Hepatic stellate cell (primary cell): ENCODE results near the gene RABEP2.
"Not testable (repeated sequence)": the region's sequence is repeated elsewhere in the genome, so short reads cannot be mapped to it uniquely, and the experiment has no call there.

ENCODE experiments used
- DNase-seq: peaks from one replicate; pipeline ENCODE4 v3.0.0; 2011; ENCODE audit warnings: low spot score

RABEP2 gene

DNA sequence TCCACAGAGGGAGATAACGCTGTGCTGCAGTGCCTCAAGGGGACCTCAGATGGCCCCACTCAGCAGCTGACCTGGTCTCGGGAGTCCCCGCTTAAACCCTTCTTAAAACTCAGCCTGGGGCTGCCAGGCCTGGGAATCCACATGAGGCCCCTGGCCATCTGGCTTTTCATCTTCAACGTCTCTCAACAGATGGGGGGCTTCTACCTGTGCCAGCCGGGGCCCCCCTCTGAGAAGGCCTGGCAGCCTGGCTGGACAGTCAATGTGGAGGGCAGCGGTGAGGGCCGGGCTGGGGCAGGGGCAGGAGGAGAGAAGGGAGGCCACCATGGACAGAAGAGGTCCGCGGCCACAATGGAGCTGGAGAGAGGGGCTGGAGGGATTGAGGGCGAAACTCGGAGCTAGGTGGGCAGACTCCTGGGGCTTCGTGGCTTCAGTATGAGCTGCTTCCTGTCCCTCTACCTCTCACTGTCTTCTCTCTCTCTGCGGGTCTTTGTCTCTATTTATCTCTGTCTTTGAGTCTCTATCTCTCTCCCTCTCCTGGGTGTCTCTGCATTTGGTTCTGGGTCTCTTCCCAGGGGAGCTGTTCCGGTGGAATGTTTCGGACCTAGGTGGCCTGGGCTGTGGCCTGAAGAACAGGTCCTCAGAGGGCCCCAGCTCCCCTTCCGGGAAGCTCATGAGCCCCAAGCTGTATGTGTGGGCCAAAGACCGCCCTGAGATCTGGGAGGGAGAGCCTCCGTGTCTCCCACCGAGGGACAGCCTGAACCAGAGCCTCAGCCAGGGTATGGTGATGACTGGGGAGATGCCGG, 7.5 kb upstream of the RABEP2 start:
- DNase-seq: no peak

DNA sequence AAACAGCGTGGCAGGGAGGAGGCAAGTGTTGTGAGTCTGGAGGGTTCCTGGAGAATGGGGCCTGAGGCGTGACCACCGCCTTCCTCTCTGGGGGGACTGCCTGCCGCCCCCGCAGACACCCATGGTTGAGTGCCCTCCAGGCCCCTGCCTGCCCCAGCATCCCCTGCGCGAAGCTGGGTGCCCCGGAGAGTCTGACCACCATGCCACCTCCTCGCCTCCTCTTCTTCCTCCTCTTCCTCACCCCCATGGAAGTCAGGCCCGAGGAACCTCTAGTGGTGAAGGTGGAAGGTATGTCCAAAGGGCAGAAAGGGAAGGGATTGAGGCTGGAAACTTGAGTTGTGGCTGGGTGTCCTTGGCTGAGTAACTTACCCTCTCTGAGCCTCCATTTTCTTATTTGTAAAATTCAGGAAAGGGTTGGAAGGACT, 6.8 kb upstream of the RABEP2 start, which contains the start of gene CD19:
Gene CD19 (plus strand): TSS at position 171 of the 425 bp plus-strand sequence. CDS start 30 bp downstream, at position 201.
- no peak for DNase-seq

DNA sequence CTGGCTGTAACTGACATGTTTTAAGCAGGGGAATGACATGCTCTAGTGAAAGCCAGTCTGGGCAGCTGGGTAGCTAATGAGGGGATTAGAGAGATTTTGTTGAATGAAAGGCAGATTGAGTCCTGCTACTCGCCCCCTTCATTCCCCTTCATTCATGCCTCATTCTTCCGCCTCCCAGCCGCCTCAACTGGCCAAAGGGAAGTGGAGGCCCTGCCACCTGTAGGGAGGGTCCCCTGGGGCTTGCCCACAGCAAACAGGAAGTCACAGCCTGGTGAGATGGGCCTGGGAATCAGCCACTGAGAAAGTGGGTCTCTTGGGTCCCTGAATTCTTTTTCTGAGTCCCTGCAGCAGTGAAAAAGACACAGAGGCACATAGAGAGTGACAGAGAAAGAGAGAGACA, 5.6 kb upstream of the RABEP2 start:
- DNase-seq: no peak

DNA sequence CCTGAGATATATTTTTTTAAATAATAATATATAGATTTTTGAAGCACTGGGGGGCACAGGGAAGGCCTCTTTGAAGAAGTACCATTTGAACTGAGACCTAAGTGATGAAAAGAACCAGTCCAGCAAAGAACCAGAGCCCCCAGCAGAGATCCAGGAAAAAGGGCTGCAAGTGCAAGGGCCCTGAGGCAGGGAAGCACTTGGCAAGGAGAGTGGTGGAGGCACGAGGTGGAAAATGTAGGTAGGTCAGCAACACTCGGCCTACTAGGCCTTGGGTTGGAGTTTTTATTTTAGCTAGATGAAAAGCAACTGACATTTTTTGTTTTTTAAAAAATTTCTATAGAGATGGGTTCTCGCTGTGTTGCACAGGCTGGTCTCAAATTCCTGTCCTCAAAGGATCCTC, 5.2 kb upstream of the RABEP2 start:
- DNase-seq: no peak

DNA sequence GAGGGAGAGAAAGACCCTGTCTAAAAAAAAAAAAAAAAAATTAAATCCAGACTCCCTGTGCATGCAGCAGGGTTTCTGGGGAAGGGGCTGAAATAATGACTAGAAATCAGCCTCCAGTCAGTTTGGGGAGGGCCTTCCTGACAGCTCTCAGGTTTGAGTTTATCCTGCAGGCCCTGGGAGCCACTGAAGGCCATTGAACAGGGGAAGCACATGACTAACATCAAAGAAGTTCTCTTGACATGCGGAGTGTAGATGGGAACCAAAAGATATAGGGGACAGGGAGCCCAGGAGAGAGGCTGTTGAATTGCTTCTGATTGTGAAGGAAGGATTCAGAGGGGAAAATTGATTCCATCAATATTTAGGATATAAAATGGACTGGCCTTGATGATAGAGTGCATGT, 2.8 kb upstream of the RABEP2 start:
- no peak for DNase-seq

DNA sequence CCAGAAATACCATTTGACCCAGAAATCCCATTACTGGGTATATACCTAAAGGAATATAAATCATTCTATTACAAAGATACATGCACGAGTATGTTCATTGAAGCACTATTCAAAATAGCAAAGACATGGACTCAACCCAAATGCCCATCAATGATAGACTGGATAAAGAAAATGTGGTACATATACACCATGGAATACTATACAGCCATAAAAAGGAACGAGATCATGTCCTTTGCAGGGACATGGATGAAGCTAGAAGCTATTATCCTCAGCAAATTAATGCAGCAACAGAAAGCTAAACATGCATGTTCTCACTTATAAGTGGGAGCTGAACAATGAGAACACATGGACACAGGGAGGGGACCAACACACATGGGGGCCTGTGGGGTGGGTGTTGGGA, 1.2 kb upstream of the RABEP2 start:
- DNase-seq: not testable (repeated sequence)

DNA sequence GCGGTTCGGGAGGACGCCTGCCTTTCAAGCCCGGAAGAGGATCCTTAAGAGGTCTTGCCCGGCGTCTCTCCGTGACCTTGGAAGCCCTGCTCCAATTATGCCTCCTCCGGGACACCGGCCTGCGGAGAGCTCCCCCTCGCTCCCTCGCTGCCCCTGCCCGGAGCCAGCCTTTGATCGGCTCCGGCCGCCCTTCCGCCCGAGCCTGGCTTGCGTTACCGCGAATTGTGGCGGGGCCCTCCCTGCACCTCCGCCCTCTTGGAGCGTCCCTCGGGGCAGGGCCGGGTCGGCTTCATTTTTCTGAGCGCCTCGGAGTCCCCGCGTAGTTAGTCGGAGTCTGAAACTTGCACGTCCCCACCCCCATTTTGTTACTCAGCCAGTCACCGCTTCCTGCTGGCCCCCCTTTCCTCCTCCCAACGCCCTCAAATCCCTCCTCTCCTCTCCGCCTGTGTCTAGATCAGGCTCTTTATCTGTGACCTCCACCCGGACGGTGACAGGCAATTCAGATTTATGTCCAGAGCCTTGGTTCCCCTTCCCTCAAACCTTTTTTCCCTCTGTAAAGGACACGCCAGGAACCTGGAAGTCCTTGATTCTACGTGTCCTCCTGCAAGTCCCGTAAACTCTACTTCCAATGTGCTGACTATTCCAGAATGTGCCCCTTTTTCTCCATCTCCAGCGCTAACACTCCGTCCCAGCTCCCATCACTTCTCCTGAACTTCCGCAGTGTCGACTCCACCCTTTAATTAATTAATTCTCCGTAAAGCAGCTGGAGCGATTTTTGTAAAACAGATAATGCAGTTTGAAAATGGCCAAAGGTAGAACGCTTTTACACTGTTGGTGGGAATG, 569 bp upstream of the RABEP2 start:
- DNase-seq: peak; percentile 74

DNA sequence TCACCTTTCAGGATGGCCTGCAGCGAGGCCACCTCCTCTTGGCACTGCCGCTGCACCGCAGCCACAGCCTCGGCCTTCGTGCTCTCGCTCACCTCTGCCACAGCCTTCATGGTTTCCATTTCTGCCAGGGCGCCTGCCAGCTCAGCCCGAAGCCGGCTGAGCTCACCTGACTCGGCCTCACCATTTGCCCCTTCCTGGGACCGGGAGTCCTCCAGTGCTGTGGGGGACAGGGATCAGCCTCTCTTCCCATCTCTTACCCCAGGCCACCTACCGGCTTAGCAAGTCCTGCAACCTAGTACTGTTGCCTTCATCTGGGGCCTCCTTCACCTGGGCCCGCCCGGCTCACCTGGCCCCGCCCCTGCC, 658 bp downstream of the RABEP2 start:
- DNase-seq: no peak

DNA sequence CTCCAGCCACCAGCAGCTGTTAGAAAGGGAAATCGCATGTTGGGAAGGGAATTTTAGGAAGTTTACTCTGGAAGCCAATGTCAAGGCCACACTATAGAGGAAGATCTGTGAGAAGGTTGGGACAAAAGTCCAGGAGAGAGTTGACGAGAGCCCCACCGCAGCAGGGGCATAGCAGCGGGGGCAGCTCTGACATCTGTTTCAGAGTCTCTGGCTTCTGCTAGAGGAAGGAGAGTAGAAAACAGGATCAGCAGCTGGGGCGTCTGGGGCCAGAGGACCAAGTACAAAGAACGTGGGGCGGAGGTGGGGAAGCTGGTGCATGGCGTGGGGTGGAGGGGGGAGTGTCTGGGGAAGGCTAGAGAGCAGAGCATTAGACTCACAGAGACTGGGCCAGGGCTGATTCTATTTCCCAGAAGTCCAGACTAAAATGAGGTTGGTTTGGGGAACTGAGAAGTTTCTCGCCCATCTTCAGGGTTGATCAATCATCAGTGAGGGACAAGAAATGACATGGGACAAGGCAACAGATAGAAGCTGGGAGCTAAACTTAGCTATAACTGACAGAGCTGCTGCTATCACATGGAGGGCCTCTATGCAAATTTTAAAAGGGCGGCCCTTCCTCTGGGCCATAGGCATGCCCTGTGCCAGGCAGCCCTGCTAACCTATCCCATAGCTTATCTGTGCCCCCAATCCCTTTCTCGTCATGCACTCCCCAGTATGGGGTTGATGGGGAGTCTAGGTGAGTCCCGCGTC, 1.2 kb downstream of the RABEP2 start:
- no peak for DNase-seq

DNA sequence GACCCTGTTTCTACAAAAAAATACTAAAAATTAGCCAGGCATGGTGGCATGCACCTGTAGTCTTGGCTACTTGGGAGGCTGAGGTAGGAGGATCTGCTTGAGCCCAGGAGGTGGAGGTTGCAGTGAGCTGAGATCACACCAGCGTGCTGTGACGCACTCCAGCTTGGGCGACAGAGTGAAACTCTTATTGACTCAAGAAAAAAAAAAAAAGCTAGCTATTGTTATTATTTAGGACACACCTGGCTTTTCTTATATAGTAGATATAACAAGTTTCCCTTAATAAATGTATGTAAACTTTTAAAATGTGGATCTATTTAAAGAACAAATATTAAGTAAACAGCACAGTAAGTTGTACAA, 1.8 kb downstream of the RABEP2 start:
- no peak for DNase-seq

DNA sequence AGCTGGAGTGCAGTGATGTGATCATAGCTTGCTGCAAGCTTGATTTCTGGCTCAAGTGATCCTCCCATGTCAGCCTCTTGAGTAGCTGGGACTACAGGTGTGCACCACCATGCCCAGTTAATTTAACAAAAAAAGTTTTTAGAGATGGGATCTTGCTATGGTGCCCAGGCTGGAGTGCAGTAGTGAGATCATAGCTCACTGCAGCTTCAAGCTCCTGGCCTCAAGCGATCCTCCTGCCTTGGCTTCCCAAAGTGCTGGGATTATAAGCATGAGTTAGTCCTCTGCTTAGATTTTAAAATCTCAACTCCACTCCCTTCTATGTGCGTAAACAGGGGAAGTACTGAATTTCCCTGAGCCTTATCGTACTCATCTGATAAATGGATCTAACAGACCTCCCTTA, 6.3 kb downstream of the RABEP2 start:
- no peak for DNase-seq

DNA sequence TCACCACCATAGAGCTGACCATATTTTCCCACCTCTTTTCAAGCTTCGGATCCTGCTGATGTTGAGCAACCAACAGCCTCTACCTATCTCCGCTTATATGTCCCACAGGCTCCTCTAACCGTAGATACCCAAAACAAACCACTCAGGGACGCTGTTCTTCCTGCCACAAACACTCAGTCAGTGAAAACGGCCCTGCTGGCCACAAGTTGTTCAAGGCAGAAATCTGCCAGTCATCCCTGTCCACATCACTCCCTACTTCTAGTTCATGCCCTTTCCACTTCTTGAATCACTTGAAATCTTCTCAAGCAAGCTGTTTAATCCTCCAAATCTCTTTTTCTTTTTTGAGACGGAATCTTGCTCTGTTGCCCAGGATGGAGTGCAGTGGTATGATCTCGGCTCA, 7.9 kb downstream of the RABEP2 start:
- DNase-seq: no peak

DNA sequence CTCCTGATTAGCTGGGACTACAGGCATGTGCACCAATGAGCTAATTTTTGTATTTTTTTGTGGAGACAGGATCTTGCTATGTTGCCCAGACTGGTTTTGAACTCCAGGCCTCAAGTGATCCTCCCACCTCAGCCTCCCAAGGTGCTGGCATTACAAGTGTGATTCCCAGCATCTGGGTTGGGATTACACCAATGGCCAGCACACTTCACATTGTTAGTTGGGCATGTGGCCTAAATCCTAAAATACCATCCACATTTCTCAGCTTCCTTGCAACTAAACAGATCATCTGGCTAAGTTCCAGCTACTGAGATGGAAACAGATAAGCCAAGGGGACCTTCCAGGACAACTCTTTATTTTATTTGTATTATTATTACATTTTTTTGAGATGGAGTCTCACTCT, 9.9 kb downstream of the RABEP2 start:
- peak; percentile 66 for DNase-seq

DNA sequence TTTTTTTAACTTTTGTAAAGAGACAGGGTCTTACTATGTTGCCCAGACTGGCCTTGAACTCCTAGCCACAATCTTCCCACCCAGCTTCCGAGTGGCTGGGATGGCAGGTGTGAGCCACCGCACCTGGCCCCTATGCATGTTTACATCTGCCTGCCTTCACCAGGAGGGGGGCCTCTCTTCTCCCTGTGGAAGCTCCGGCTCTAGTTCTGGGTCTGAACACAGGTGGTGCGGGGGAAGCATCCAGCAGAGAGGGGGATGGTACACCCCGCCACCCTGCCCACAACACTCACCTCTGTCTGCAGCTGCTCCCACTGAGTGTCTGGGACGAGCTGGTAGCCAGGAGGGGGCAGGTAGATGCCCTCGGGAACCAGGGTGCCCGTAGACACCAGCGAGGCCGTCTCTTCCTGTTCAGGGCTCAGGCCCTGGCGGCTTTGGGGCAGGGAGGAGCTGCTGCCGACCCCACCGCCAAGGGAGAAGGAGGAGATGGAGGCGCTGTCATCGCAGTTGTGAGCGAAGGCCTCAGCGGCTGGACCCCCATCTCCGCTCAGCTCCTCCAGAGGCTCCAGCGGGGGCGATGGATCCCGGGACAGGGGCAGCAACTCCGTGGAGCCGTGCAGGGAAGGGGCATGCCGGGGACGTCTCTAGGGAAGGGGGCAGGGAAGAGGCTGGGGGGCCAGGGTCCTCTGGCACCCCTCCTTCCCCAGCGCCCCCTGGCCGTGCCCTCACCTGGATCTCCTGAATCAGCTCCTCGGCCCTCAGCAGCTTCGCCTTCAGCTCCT, 10.9 kb downstream of the RABEP2 start:
- no peak for DNase-seq

DNA sequence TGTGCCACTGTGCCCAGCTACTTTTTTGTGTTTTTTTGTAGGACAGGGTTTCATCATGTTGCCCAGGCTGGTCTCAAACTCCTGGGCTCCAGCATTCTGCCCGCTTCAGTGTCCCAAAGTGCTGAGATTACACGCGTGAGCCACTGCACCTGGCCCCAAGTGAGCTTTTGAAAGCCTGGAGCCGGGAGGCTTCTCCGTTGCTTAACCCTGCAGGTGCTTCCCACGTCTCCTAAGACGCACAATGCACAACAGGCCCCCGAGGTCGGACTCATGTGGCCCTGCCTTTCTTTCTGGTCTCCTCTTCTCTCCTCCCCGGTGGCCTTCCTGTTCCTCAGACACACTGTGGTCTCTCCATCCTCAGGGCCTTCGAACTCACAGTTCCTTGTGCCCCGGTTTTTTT, 12.5 kb downstream of the RABEP2 start:
- no peak for DNase-seq

DNA sequence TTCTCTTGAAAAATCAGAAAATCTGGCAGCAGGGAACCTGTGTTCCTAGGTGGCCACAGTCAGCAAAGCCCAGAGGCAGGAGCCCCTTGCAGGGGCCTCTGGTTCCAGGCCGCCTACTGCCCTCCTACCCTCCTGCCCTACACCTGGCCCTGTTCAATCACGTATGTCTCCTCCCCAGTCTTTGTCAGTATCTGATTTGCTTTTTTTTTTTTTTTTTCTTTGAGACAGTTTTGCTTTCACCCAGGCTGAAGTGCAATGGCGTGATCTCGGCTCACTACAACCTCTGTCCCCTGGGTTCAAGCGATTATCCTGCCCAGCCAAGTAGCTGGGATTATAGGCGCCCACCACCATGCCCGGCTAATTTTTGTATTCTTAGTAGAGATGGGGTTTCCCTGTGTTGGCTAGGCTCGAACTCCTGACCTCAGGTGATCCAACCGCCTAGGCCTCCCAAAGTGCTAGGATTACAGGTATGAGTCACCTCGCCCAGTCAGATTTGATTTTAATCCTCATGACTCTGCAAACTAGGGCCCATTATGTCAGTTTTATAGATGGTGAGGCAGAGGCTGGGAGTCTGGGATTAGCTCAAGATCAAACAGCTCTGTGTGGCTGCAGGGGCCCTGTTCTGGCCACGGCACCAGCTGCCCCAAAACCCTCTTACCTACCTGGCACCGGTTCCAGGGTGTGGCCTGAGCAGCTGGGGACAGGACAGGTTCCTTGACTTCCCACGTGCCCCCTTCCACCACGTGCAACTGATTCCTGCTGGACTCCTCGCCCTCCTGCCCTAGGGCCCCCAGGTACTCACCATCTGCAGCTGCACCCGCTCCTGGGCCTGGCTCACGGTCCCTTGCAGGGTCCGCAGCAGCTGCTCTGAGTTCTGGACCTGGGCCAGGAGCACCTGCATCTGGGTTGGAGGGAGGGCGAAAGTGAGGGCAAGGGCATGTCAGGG, 14.7 kb downstream of the RABEP2 start:
- no peak for DNase-seq

DNA sequence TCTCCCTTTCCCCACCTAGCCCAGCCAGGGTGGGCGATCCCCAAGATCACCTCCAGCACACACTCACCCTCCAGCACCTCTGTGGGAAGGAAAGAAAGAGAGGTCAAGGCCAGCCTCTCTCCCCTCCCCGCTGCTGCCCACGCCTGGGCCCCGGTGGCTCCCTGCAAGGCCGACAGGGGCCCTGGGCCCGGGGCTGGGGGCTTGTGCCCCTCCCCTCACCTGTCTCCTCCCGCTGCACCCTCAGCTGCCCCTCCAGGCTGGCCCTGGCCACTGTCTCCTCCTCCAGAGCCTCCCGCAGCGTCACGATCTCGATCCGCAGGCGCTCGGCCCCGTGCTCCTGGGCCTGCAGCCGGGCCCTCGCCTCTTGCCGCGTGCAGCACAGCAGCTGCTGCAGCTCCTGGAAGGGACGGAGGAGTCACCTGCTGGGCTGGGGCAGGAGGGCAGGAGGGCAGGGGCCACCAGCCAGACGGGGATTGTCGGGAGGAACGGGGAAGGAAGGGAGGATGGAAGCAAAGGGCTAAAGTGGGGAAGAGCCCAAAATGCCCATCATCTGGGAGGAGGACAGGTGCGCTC, 19.2 kb downstream of the RABEP2 start:
- DNase-seq: no peak

DNA sequence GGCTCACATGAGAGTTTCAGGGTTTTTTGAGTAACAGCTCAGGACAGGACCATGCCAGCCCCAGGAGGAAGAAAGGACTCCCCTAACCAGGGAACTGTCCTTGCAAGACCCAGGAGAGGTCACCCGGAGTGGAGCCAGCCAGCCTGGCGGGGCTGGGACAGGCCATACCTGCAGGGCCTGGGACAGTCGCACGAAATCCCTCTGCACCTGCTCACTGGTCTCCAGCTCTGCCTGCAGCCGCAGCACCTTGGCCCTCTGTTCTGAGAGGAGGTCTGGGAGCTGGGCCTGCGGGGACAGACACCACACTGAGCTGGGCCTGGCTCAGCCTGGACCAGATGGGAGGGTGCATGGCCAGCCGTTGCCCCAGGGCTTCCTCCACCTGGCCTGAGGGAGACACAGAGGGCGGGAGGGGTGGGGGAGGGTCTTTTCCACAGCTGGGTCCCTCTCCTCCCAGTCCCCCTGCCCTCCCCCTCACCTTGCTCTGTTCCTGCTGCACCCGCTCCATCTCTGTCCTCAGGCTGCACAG, 19.7 kb downstream of the RABEP2 start:
- DNase-seq: no peak

DNA sequence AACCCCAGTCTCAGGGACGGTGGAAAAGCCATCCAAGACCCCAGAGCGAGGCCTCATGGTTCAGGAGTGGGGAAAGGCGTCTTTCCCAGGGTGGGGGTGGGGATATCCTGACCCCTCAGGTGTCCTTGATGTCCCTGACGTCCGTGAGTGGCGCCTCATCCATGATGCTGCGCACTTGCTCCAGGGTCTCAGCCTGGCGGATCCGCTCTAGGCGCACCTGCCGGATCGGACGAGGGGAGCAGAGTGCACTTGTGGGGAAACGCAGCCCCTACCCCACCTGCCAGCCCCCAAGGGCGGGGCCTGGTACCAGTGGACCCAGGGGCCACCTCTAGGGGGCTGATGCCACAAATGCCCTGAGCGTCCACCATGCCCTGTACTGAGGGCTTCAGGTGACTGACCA, 20.2 kb downstream of the RABEP2 start:
- DNase-seq: no peak

DNA sequence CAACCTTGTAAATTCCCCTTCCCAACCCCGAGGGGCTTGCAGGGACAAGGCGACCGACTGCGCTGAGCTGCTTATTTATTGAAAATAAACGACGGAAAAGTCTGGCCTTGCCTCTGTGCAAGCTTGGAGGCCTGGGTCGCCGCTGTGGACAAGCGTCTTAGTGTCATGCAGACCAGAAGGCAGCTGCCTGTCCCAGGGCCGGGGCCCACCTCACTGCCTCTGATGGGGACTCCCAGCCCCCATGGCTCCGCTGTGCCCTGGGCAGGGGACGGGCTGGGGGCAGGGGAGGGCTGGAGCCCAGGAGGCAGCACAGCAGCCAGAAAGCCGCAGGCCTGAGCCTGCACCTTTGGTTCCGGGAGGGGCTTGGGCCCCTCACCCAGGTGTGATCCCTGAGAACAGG, 20.7 kb downstream of the RABEP2 start:
- no peak for DNase-seq
